Duodenal mucosa (tissue), 2 donors: Measurements from ENCODE around the gene THAP12.

Source experiments
- H3K27ac ChIP-seq: one replicate; pipeline ENCODE4 v1.7.0; 2013; ENCODE audit warnings: low read depth, low read length
- H3K27me3 ChIP-seq, 2 donors: one replicate each; pipeline ENCODE4 v1.7.0; 2013; ENCODE audit warnings: low read length in 2 of 2, control low read depth in 1 of 2; ENCODE audit not compliant: insufficient read depth in 2 of 2, control insufficient read depth in 1 of 2
- H3K36me3 ChIP-seq, 2 donors: one replicate each; pipeline ENCODE4 v1.7.0; 2013; ENCODE audit warnings: low read length in 2 of 2, control low read depth in 1 of 2; ENCODE audit not compliant: insufficient read depth in 2 of 2, control insufficient read depth in 1 of 2
- H3K4me1 ChIP-seq, 2 donors: one replicate each; pipeline ENCODE4 v1.7.0; 2013; ENCODE audit warnings: low read length in 2 of 2, control low read depth in 1 of 2; ENCODE audit not compliant: insufficient read depth in 2 of 2, control insufficient read depth in 1 of 2
- H3K4me3 ChIP-seq, 2 donors: one replicate each; pipeline ENCODE4 v1.7.0; 2013; ENCODE audit warnings: low read length in 2 of 2, low read depth in 1 of 2
- H3K9ac ChIP-seq, 2 donors: one replicate each; pipeline ENCODE4 v1.7.0; 2013; ENCODE audit warnings: low read length in 2 of 2, low read depth in 1 of 2
- H3K9me3 ChIP-seq, 2 donors: one replicate each; pipeline ENCODE4 v1.7.0; 2013; ENCODE audit warnings: low read length in 2 of 2, control low read depth in 1 of 2; ENCODE audit not compliant: control insufficient read depth in 1 of 2

Gene THAP12

DNA sequence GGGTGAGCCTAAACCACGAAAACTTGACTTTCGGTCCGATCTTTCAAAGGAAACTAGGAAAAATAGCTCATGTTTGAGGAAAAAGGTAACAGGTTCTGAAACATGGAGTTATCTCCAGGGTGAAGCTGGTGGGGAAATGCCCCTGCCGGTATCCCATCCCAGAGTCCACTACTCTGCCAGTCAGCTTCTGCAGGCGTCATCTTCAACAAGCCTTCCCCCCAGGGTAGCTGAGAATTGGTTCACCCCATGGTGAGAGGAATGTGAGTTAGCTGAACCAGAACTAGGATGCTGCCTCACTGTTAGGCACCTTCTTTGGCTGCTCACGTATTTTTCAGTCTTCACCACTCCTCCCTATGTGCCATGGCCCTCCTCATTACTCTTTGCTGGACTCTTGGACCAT, 1.3 kb upstream of the THAP12 start:
- Histone ChIP-seq H3K27me3 (no peaks in the 10 kb centered on the region), H3K4me1 (peaks cover 23 to 42% of the 10 kb centered on the region in 2 donors), H3K4me3 (peak overlapping the region; percentile 84 to 94), H3K9ac (peak overlapping the region in 1 of 2 donors; percentile 60), H3K9me3 (no peaks in the 10 kb centered on the region), H3K27ac (no peak overlapping the region), H3K36me3 (no peaks in the 10 kb centered on the region)

GRCh38 chr11:76380159-76380976, 564 bp downstream of the THAP12 start:
- H3K4me3 ChIP-seq: peak overlapping the region; percentile 91 to 95
- H3K27ac ChIP-seq: peak overlapping the region; percentile 36
- no peaks in the 10 kb centered on the region for H3K9me3 ChIP-seq
- no peaks in the 10 kb centered on the region for H3K36me3 ChIP-seq
- H3K27me3 ChIP-seq: no peaks in the 10 kb centered on the region
- H3K4me1 ChIP-seq: peaks cover 21 to 36% of the 10 kb centered on the region in 2 donors
- H3K9ac ChIP-seq: peak overlapping the region; percentile 65 to 69

DNA sequence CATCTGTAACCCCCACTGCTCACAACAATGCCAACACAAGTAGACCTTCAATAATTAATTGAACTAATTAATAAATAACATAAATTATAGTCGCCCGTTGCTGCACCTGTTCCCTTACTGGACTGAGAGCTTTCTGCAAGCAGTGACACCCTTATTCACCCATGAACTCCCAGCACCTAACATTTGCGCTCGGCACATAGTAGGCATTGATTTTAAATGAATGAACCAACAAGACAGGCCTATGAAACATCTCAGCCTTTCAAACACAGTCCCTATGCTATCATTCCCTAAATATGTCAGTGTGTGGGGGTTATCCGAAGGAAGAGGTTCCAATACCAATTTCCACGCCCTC, 1.1 kb downstream of the THAP12 start:
- Histone ChIP-seq H3K9ac (peak overlapping the region; percentile 65 to 69), H3K4me3 (peak overlapping the region; percentile 91 to 95), H3K27ac (no peak overlapping the region), H3K9me3 (no peaks in the 10 kb centered on the region), H3K4me1 (peaks cover 18 to 35% of the 10 kb centered on the region in 2 donors), H3K27me3 (no peaks in the 10 kb centered on the region), H3K36me3 (no peaks in the 10 kb centered on the region)

GRCh38 chr11:76376746-76377558, 4.0 kb downstream of the THAP12 start:
- Histone ChIP-seq H3K4me3 (no peak overlapping the region), H3K27ac (no peak overlapping the region), H3K9ac (no peak overlapping the region), H3K9me3 (no peaks in the 10 kb centered on the region), H3K27me3 (no peaks in the 10 kb centered on the region), H3K4me1 (peaks cover 18 to 25% of the 10 kb centered on the region in 2 donors), H3K36me3 (no peaks in the 10 kb centered on the region)

DNA sequence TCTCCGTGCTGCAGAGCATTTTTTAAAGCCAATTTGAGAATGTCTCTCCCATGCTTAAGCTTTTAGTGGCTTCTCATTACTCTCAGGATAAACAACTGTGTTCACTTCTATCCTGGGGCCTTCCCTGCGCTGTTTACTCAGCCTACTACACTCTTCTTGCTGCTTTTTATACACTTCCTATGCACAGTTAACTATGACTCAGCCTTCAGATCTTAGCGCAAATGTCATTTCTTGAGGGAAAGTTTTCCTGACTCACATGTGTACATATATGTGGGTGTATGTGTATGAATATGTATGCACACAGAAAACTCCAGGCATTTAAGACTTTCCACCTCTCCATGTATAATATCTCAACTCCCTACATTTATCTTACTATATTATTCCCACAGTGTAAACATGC, 9.8 kb downstream of the THAP12 start:
- Histone ChIP-seq H3K9me3 (no peaks in the 10 kb centered on the region), H3K9ac (no peak overlapping the region), H3K27me3 (no peaks in the 10 kb centered on the region), H3K36me3 (no peaks in the 10 kb centered on the region), H3K4me1 (peaks cover 8 to 28% of the 10 kb centered on the region in 2 donors), H3K4me3 (no peak overlapping the region), H3K27ac (no peak overlapping the region)

DNA sequence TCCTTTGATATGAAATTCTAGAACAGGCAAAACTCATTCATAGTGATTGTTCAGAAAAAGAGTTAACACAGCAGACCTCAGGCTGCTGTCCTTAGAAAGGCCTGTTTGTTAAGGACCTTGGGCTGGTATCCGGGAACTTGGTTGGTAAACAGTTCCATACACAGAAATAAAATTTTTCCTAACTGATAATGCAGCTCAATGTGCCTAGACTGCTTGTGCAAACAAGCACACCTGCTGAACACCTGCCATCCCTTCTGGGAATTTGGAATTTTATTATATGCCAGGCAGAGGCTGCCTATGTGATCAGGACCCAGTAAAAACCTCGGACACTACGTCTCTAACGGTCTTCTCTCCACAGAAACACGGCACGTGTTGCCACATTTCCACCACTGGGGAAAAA, 11.5 kb downstream of the THAP12 start:
- H3K36me3 ChIP-seq: peaks cover 0 to 3% of the 10 kb centered on the region in 2 donors
- no peaks in the 10 kb centered on the region for H3K9me3 ChIP-seq
- peaks cover 8 to 27% of the 10 kb centered on the region in 2 donors for H3K4me1 ChIP-seq
- H3K27me3 ChIP-seq: no peaks in the 10 kb centered on the region
- H3K4me3 ChIP-seq: no peak overlapping the region
- H3K27ac ChIP-seq: no peak overlapping the region
- no peak overlapping the region for H3K9ac ChIP-seq

- Histone ChIP-seq H3K4me3 (no peak overlapping the region), H3K9me3 (no peaks in the 10 kb centered on the region), H3K4me1 (peaks cover 8 to 27% of the 10 kb centered on the region in 2 donors), H3K9ac (peak overlapping the region in 1 of 2 donors; percentile 33), H3K36me3 (peaks cover 0 to 3% of the 10 kb centered on the region in 2 donors), H3K27ac (no peak overlapping the region), H3K27me3 (no peaks in the 10 kb centered on the region)
Observed at GRCh38 chr11:76368490-76368889, 12.4 kb downstream of the THAP12 start.

GRCh38 chr11:76365038-76365679, 15.8 kb downstream of the THAP12 start:
- peaks cover 5 to 20% of the 10 kb centered on the region in 2 donors for H3K4me1 ChIP-seq
- H3K9ac ChIP-seq: no peak overlapping the region

GRCh38 chr11:76362716-76363115, 18.2 kb downstream of the THAP12 start:
- Histone ChIP-seq H3K9ac (no peak overlapping the region), H3K27ac (no peak overlapping the region), H3K4me3 (no peak overlapping the region), H3K36me3 (peaks cover 6 to 13% of the 10 kb centered on the region in 2 donors), H3K4me1 (no peaks in the 10 kb centered on the region), H3K9me3 (no peaks in the 10 kb centered on the region), H3K27me3 (no peaks in the 10 kb centered on the region)

More at GRCh38 chr11:76365038-76365679, 15.8 kb downstream of the THAP12 start:
- Histone ChIP-seq H3K27me3 (no peaks in the 10 kb centered on the region), H3K4me3 (no peak overlapping the region), H3K9me3 (no peaks in the 10 kb centered on the region), H3K36me3 (peaks cover 6 to 9% of the 10 kb centered on the region in 2 donors), H3K27ac (no peak overlapping the region)

- no peaks in the 10 kb centered on the region for H3K9me3 ChIP-seq
- H3K9ac ChIP-seq: no peak overlapping the region
- H3K27ac ChIP-seq: no peak overlapping the region
- H3K4me3 ChIP-seq: no peak overlapping the region
- no peaks in the 10 kb centered on the region for H3K4me1 ChIP-seq
- peaks cover 6 to 13% of the 10 kb centered on the region in 2 donors for H3K36me3 ChIP-seq
- H3K27me3 ChIP-seq: no peaks in the 10 kb centered on the region
Observed at GRCh38 chr11:76361776-76362175, 19.2 kb downstream of the THAP12 start.
